Activated T-cell treated with anti-CD3 and anti-CD28 coated beads, Interleukin-2, amount 50 U/mL, for 72 hours (primary cell): ENCODE results near the gene NAV2. TPM values are rescaled to one million over a fixed set of nuclear protein-coding genes. Genes with fewer than 3 reads are reported as not detected.

Source experiments
- ATAC-seq, 2 donors: fragments of 150-1000 bp; cut with Tn5 transposase; replicated peaks in 1 of 2; 2 replicates each; pipeline ENCODE4 v1.10.0; 2021; ENCODE audit warnings: moderate library complexity in 2 of 2, mild to moderate bottlenecking in 1 of 2
- DNase-seq, 2 donors: peaks; one replicate each; pipeline ENCODE4 v3.0.0; 2021 to 2022; ENCODE audit warnings: mixed read lengths in 1 of 2
- H3K27ac Mint-ChIP-seq: one replicate; pipeline ENCODE4 v1.8.0; 2022; ENCODE audit warnings: mild to moderate bottlenecking, moderate library complexity, mixed read lengths
- H3K27me3 Mint-ChIP-seq: one replicate; pipeline ENCODE4 v1.8.0; 2022; ENCODE audit warnings: low read depth, mixed read lengths
- H3K36me3 Mint-ChIP-seq, 2 donors: one replicate each; pipeline ENCODE4 v1.8.0; 2022; ENCODE audit warnings: mixed read lengths in 2 of 2, mild to moderate bottlenecking in 1 of 2; ENCODE audit not compliant: insufficient read depth in 2 of 2
- H3K4me1 Mint-ChIP-seq: one replicate; pipeline ENCODE4 v1.8.0; 2022; ENCODE audit warnings: low read depth, mixed read lengths
- H3K4me3 Mint-ChIP-seq, 2 donors: one replicate each; pipeline ENCODE4 v1.8.0; 2022; ENCODE audit warnings: mild to moderate bottlenecking in 2 of 2, mixed read lengths in 2 of 2, moderate library complexity in 2 of 2
- H3K9me3 Mint-ChIP-seq, 2 donors: one replicate each; pipeline ENCODE4 v1.8.0; 2022; ENCODE audit warnings: mixed read lengths in 2 of 2
- total RNA-seq, 2 donors: library from RNA; stranded (reverse); gene quantifications; one replicate each; pipeline ENCODE4 v1.2.3, GENCODE V29; 2022

Gene NAV2
- total RNA-seq, 2 donors from 2014 or later, result 1.8 to 2.0 TPM

GRCh38 chr11:20041499-20041898 is 328.9 kb downstream of the NAV2 start:
- H3K27ac Mint-ChIP-seq, result no peak overlapping the region
- H3K27me3 Mint-ChIP-seq, result peaks cover 50% of the 10 kb centered on the region
- H3K9me3 Mint-ChIP-seq, result no peaks in the 10 kb centered on the region
- H3K4me1 Mint-ChIP-seq, result peaks cover 20% of the 10 kb centered on the region
- ATAC-seq, result no peak
- DNase-seq, result no peak
- no peak overlapping the region for H3K4me3 Mint-ChIP-seq
- H3K36me3 Mint-ChIP-seq, result no peaks in the 10 kb centered on the region

DNA sequence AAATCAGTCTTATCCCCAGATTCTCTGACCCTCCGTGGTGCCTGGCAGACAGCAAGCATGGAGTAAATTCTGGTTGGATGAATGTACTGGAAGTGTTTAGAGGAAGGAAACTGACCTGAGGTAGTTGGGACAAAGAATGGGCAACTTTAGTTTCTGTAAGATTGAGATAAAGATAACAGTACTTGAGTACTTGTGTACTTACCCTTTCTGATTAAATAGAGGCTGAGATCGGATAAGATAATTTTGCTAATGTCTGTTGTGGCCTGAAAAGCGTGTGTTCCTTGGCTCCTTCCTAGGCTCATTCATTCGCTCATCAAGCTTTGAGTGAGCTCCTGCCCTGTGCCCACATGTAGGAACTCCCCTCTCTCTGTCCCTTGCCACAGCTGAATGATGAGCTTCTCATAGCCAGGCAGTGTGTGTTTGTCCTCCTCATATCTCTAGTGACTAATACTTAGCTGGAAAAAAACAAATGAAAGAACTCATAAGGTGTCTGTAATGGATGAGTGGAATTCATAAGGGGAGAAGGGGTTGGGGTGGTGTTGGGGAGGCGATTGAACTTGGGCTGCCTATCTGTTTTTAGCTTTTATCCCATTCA is 329.5 kb downstream of the NAV2 start:
- Mint-ChIP-seq H3K27ac (no peak overlapping the region), H3K9me3 (no peaks in the 10 kb centered on the region), H3K36me3 (no peaks in the 10 kb centered on the region), H3K4me3 (no peak overlapping the region), H3K27me3 (peaks cover 44% of the 10 kb centered on the region), H3K4me1 (peaks cover 14% of the 10 kb centered on the region)
- ATAC-seq, result peak; percentile 63 to 67
- peak in 1 of 2 donors; percentile 5 for DNase-seq

DNA sequence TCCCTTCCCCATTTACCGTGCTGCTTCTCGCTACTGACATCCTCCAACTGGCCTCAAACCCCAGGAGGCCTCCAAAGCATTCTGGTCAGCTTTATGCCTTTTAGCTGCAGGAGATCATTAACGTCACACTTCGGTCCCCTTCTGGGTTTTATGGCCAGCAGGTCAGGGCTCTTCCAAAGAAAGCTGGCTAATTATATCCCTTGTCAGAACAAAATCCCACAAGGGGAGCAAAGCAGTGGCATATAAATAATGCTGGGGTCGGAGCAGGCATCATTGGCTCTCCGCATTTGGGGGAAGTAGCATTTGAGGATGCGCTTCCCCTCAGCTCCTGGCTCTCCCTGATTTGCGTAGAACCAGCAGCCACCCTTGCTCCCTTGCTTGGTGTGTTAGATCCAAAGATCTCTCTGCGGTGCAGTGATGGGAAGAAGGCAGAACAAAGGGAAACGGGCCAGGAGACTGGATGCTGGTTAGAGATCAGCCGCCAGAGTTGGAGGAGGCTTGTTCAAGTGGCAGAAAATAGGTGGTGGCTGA is 330.2 kb downstream of the NAV2 start:
- DNase-seq (no peak), ATAC-seq (no peak)
- Mint-ChIP-seq H3K27me3 (peaks cover 37% of the 10 kb centered on the region), H3K9me3 (no peaks in the 10 kb centered on the region), H3K4me3 (no peak overlapping the region), H3K27ac (no peak overlapping the region), H3K4me1 (peaks cover 7% of the 10 kb centered on the region), H3K36me3 (no peaks in the 10 kb centered on the region)

GRCh38 chr11:20043992-20044391 is 331.4 kb downstream of the NAV2 start:
- Mint-ChIP-seq H3K27me3 (peaks cover 35% of the 10 kb centered on the region), H3K36me3 (no peaks in the 10 kb centered on the region), H3K27ac (no peak overlapping the region), H3K4me3 (no peak overlapping the region), H3K4me1 (peaks cover 5% of the 10 kb centered on the region), H3K9me3 (no peaks in the 10 kb centered on the region)
- DNase-seq, result no peak
- no peak for ATAC-seq

DNA sequence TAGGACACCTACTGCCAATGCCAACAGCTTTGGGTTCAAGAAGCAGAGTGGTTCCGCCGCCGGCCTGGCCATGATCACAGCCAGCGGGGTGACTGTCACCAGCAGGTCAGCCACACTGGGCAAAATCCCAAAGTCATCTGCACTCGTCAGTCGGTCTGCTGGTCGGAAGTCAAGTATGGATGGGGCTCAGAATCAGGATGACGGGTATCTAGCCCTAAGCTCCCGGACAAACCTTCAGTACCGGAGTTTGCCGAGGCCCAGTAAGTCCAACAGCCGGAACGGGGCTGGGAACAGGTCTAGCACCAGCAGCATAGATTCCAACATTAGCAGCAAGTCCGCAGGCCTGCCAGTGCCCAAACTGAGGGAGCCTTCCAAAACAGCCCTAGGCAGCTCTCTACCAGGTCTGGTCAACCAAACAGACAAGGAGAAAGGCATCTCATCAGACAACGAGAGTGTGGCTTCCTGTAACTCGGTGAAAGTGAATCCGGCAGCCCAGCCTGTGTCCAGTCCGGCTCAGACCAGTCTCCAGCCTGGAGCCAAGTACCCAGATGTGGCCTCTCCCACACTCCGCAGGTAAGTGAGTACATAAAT is 332.6 kb downstream of the NAV2 start:
- H3K4me1 Mint-ChIP-seq, result peaks cover 5% of the 10 kb centered on the region
- H3K27ac Mint-ChIP-seq, result no peak overlapping the region
- ATAC-seq (no peak), DNase-seq (no peak)
- no peak overlapping the region for H3K4me3 Mint-ChIP-seq
- H3K9me3 Mint-ChIP-seq, result no peaks in the 10 kb centered on the region
- no peaks in the 10 kb centered on the region for H3K36me3 Mint-ChIP-seq
- peaks cover 27% of the 10 kb centered on the region for H3K27me3 Mint-ChIP-seq

DNA sequence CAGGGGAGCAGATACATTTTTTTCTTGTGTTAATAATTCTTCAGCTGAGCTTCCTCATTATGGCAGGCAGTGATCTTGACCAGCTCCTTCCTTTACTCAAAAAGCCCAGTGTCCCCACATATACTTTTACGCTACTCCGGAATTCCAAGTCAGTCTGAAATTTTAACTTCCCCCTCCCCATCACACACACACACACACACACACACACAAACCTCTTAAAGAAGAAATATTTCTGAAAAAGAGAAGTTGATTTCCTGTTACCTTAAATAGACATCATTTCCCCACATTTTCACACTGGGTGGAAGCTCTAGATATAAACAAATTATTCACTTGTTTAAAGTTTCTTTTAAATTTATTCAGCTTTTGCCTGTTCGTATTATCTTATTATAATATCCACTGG is 333.8 kb downstream of the NAV2 start:
- no peak overlapping the region for H3K27ac Mint-ChIP-seq
- H3K4me1 Mint-ChIP-seq, result peaks cover 5% of the 10 kb centered on the region
- no peak overlapping the region for H3K4me3 Mint-ChIP-seq
- DNase-seq (no peak), ATAC-seq (no peak)
- H3K27me3 Mint-ChIP-seq, result peaks cover 21% of the 10 kb centered on the region
- no peaks in the 10 kb centered on the region for H3K36me3 Mint-ChIP-seq
- H3K9me3 Mint-ChIP-seq, result no peaks in the 10 kb centered on the region

- H3K36me3 Mint-ChIP-seq, result no peaks in the 10 kb centered on the region
- no peaks in the 10 kb centered on the region for H3K9me3 Mint-ChIP-seq
- H3K4me3 Mint-ChIP-seq, result no peak overlapping the region
- DNase-seq (no peak), ATAC-seq (no peak)
- H3K27ac Mint-ChIP-seq, result no peak overlapping the region
- peaks cover 1% of the 10 kb centered on the region for H3K4me1 Mint-ChIP-seq
- H3K27me3 Mint-ChIP-seq, result peaks cover 16% of the 10 kb centered on the region
Measured at GRCh38 chr11:20047006-20047768, 334.6 kb downstream of the NAV2 start.

GRCh38 chr11:20047769-20048154 is 335.1 kb downstream of the NAV2 start:
- DNase-seq (no peak), ATAC-seq (no peak)
- no peak overlapping the region for H3K4me3 Mint-ChIP-seq
- no peaks in the 10 kb centered on the region for H3K36me3 Mint-ChIP-seq
- H3K27me3 Mint-ChIP-seq, result peaks cover 10% of the 10 kb centered on the region
- no peaks in the 10 kb centered on the region for H3K9me3 Mint-ChIP-seq
- no peak overlapping the region for H3K27ac Mint-ChIP-seq
- H3K4me1 Mint-ChIP-seq, result no peaks in the 10 kb centered on the region

- no peaks in the 10 kb centered on the region for H3K9me3 Mint-ChIP-seq
- ATAC-seq (no peak), DNase-seq (no peak)
- H3K4me3 Mint-ChIP-seq, result no peak overlapping the region
- no peaks in the 10 kb centered on the region for H3K4me1 Mint-ChIP-seq
- no peaks in the 10 kb centered on the region for H3K36me3 Mint-ChIP-seq
- H3K27ac Mint-ChIP-seq, result no peak overlapping the region
- H3K27me3 Mint-ChIP-seq, result peaks cover 7% of the 10 kb centered on the region
Measured at GRCh38 chr11:20048246-20048645, 335.6 kb downstream of the NAV2 start.

- no peaks in the 10 kb centered on the region for H3K4me1 Mint-ChIP-seq
- no peak overlapping the region for H3K4me3 Mint-ChIP-seq
- H3K27ac Mint-ChIP-seq, result no peak overlapping the region
- ATAC-seq, result no peak
- no peak for DNase-seq
- H3K9me3 Mint-ChIP-seq, result no peaks in the 10 kb centered on the region
- H3K36me3 Mint-ChIP-seq, result no peaks in the 10 kb centered on the region
- peaks cover 10% of the 10 kb centered on the region for H3K27me3 Mint-ChIP-seq
Measured at GRCh38 chr11:20048707-20049106, 336.1 kb downstream of the NAV2 start.

- peaks cover 13% of the 10 kb centered on the region for H3K27me3 Mint-ChIP-seq
- ATAC-seq, result no peak
- no peaks in the 10 kb centered on the region for H3K9me3 Mint-ChIP-seq
- DNase-seq, result no peak
- no peaks in the 10 kb centered on the region for H3K4me1 Mint-ChIP-seq
- no peaks in the 10 kb centered on the region for H3K36me3 Mint-ChIP-seq
- no peak overlapping the region for H3K27ac Mint-ChIP-seq
- no peak overlapping the region for H3K4me3 Mint-ChIP-seq
Measured at GRCh38 chr11:20049231-20049630, 336.6 kb downstream of the NAV2 start.

DNA sequence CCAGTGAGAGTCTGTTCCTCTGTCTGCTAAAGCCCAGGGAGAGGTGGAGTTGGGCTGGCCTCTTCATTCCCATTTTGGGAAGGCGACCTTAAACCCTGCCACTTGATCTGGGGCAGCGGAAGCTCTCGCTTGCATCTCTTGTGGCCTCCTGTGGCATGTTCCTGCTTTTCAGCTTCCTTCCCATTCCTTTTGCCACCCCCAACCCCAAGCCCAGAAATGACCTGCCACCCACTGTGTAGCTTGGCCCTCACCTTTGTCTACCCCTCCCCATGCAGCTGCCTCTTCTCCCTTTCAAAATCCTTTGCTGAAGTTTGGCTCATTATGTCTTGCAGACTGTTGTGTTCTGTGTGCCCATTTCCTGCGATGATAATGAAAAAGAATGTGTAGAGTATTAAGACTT is 337.4 kb downstream of the NAV2 start:
- no peaks in the 10 kb centered on the region for H3K36me3 Mint-ChIP-seq
- ATAC-seq, result no peak
- DNase-seq, result no peak
- no peak overlapping the region for H3K27ac Mint-ChIP-seq
- no peaks in the 10 kb centered on the region for H3K4me1 Mint-ChIP-seq
- peaks cover 13% of the 10 kb centered on the region for H3K27me3 Mint-ChIP-seq
- no peak overlapping the region for H3K4me3 Mint-ChIP-seq
- no peaks in the 10 kb centered on the region for H3K9me3 Mint-ChIP-seq

GRCh38 chr11:20050551-20051333 is 338.1 kb downstream of the NAV2 start:
- Mint-ChIP-seq H3K27ac (no peak overlapping the region), H3K4me1 (no peaks in the 10 kb centered on the region), H3K4me3 (no peak overlapping the region), H3K9me3 (no peaks in the 10 kb centered on the region), H3K27me3 (peaks cover 13% of the 10 kb centered on the region), H3K36me3 (no peaks in the 10 kb centered on the region)
- ATAC-seq (no peak), DNase-seq (no peak)
